Coronary artery (tissue), 2 donors: ENCODE results near the gene FSTL1.
A peak's percentile ranks its signal among the peaks of the same experiment; 100 is the strongest.

Experiments used
- DNase-seq: peaks from one replicate; pipeline ENCODE4 v3.0.0-alpha.2; 2017; ENCODE audit warnings: low spot score
- H3K27ac ChIP-seq, 2 donors: fragments of 200-600 bp; sonication (generic); one replicate each; pipeline ENCODE4 v1.5.1; 2016 to 2019
- H3K4me3 ChIP-seq: fragments of 200-600 bp; sonication (generic); 2 replicates; pipeline ENCODE4 v1.5.1; 2016; ENCODE audit warnings: mild to moderate bottlenecking, moderate library complexity
- TF ChIP-seq, protein P1 (sequence below): fragments of 200-600 bp; sonication (generic); IDR thresholded peaks from one replicate; pipeline ENCODE4 v1.5.1; 2019; ENCODE audit warnings: antibody characterized with exemption

FSTL1 gene

GRCh38 chr3:120407508-120408287, 43.1 kb downstream of the FSTL1 start:
- H3K4me3 ChIP-seq: no peak overlapping the region
- peak overlapping the region in 1 of 2 donors; percentile 18 for H3K27ac ChIP-seq
- DNase-seq: no peak
- TF ChIP-seq, protein P1, sequence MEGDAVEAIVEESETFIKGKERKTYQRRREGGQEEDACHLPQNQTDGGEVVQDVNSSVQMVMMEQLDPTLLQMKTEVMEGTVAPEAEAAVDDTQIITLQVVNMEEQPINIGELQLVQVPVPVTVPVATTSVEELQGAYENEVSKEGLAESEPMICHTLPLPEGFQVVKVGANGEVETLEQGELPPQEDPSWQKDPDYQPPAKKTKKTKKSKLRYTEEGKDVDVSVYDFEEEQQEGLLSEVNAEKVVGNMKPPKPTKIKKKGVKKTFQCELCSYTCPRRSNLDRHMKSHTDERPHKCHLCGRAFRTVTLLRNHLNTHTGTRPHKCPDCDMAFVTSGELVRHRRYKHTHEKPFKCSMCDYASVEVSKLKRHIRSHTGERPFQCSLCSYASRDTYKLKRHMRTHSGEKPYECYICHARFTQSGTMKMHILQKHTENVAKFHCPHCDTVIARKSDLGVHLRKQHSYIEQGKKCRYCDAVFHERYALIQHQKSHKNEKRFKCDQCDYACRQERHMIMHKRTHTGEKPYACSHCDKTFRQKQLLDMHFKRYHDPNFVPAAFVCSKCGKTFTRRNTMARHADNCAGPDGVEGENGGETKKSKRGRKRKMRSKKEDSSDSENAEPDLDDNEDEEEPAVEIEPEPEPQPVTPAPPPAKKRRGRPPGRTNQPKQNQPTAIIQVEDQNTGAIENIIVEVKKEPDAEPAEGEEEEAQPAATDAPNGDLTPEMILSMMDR: no peak

DNA sequence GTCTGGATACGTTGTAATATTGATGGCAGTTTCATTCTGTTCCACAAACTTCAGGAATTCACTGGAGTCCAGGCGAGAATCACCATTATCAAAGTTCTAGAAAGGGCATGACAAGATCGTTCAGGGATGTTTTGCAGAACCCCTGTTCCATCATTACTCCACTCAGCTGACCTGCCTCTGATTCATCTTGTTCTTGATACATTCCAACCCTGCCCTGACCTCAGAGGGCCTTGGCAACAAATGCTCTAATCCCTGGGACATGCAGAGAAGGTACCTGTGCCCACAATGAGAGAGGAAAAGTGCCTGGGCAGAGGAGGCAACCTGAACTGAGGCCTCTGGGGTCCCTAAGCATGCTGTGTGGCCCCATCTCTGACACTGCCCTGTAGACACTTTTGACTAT, 45.9 kb downstream of the FSTL1 start:
- peak overlapping the region in 1 of 2 donors; percentile 13 for H3K27ac ChIP-seq
- no peak for DNase-seq
- H3K4me3 ChIP-seq: no peak overlapping the region
- TF ChIP-seq, protein P1: no peak

DNA sequence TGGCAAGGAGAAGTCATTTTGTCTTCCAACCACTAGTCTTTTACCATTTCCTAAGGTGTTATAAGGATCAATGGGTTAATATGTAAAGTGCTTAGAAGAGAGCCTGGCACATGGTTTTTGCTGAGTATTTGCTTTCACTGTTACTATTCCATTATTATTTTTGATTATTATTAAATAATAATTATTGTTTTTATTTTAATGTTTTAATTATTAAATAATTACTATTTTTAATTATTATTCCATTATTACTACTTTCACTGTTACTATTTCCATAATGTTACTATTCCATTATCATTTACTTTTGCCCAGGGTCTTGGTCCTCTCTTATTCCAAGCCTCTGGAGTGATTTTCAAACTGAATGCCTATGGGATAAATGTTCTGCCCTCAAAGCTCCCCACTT, 48.5 kb downstream of the FSTL1 start:
- Histone ChIP-seq H3K4me3 (no peak overlapping the region), H3K27ac (no peak overlapping the region)
- TF ChIP-seq, protein P1: no peak
- no peak for DNase-seq

GRCh38 chr3:120399372-120399771, 51.4 kb downstream of the FSTL1 start:
- DNase-seq: no peak
- H3K27ac ChIP-seq: no peak overlapping the region
- no peak overlapping the region for H3K4me3 ChIP-seq
- TF ChIP-seq, protein P1: no peak

- no peak overlapping the region for H3K27ac ChIP-seq
- TF ChIP-seq, protein P1: no peak
- no peak overlapping the region for H3K4me3 ChIP-seq
- DNase-seq: no peak
These were observed 54.3 kb downstream of the FSTL1 start for GRCh38 chr3:120396469-120396868.

DNA sequence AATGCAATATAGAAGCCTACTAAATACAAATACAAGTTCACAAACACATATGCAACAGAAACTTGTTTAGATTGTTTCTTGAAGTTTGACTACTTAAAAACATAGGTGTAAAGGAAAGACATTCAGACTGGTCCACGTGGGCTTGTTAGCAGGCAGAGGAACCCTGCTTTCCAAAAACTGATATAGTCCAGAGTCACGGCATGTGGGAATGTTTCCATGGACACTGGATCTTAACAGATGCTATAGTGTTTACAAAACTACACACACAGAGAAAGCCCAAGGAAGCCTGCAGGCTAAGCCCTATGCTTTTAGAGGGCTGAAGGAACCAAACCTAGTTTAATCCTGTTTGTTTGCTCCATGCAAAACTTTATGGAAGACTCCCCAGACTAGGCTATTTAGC, 56.4 kb downstream of the FSTL1 start:
- TF ChIP-seq, protein P1: no peak
- no peak overlapping the region for H3K27ac ChIP-seq
- DNase-seq: no peak
- no peak overlapping the region for H3K4me3 ChIP-seq

- H3K27ac ChIP-seq: peak overlapping the region in 1 of 2 donors; percentile 29
- DNase-seq: no peak
- no peak overlapping the region for H3K4me3 ChIP-seq
- TF ChIP-seq, protein P1: no peak
These were observed 57.0 kb downstream of the FSTL1 start for GRCh38 chr3:120393761-120394160.
